NCI-H2107 treated with DMSO at 0.1 percent for 48 hours (cell line): ENCODE results near the gene SSBP4.

Experiments
- DNase-seq: peaks from one replicate; lab custom pipeline; 2025; ENCODE audit not compliant: unreplicated experiment; lab: John Stamatoyannopoulos, UW

Gene SSBP4

GRCh38 chr19:18481505-18482222 lies 62.5 kb downstream of the SSBP4 start:
- DNase-seq, result no peak

- peak; percentile 42 for DNase-seq
These were observed 64.1 kb downstream of the SSBP4 start for GRCh38 chr19:18483119-18483890.
